GM12892 (cell line): ENCODE data around the gene STRN4.

ENCODE experiments used
- POLR2A ChIP-seq: IDR thresholded peaks from 2 replicates; pipeline ENCODE4 v1.6.1; 2011; ENCODE audit warnings: low read depth, low read length, control low read depth
- POLR2AphosphoS5 ChIP-seq: IDR thresholded peaks from 2 replicates; pipeline ENCODE4 v1.6.1; 2011; ENCODE audit warnings: low read depth, low read length, control low read depth
- TAF1 ChIP-seq: IDR thresholded peaks from 2 replicates; pipeline ENCODE4 v1.6.1; 2011; ENCODE audit warnings: low read depth, mild to moderate bottlenecking, control low read depth, low read length, borderline replicate concordance

DNA sequence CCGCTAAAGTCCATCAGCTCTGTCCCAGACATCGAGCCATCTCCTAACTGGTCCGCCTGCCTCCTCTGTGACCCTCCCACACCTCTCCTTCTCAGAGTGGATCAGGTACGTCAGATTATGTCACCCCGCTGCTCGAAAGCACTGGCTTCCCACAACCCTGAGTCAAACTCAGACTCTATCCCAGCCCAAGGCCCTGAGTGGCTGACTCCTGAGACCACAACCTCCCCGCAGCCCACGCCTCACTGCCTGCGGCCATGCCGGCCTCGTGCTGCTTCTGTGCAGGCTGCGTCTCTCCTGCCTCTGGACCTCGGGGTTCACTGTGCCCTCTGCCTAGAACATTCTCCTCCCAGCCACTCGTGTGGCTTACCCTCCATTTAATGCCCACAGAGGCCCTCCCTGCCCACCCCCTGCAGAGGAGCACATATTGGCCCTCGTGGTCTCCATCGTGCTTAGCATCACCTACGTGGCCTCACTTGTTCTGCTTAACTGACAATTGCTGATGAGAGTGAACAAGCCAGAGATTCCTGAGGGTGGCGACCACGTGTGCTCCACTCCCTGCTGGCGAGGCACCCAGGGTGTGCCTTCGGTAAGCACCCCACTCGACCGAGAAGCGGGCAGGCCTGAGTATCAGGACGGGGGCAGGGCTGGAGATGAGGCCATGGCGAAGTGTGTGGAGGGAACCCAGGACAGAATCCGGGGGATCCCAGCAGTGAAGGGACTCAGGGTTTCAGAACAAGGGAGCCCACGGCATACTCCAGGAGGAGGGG lies 13.9 kb downstream of the STRN4 start:
- TF ChIP-seq POLR2A, result no peak; the same call in 1 of the 2 replicates
- no peak for TF ChIP-seq TAF1
- no peak for TF ChIP-seq POLR2AphosphoS5
